PC-9 (cell line): Measurements from ENCODE around the gene BCL3.

ENCODE experiments used
- CTCF ChIP-seq: fragments of 200-600 bp; sonication (generic); conservative IDR thresholded peaks from 2 replicates; pipeline ENCODE4 v1.6.1; 2017; ENCODE audit warnings: mixed run types, antibody characterized with exemption, mild to moderate bottlenecking, moderate library complexity
- EZH2 ChIP-seq: fragments of 200-600 bp; sonication (generic); IDR thresholded peaks from 2 replicates; pipeline ENCODE4 v1.8.0; 2017; ENCODE audit warnings: antibody characterized with exemption, low read depth

- TF ChIP-seq EZH2 (no peak), CTCF (no peak)
Measured at GRCh38 chr19:44772959-44773358, 24.5 kb downstream of the BCL3 start.
